Medulla oblongata (tissue), 1 donor: ENCODE measurements around the gene LAMB4.

Source experiments
- DNase-seq: peaks from one replicate; pipeline ENCODE4 v3.0.0-alpha.2; 2015; ENCODE audit errors: extremely low spot score

Gene LAMB4

GRCh38 chr7:107995184-107996071, 134.7 kb downstream of the LAMB4 start:
- DNase-seq = no peak

GRCh38 chr7:107994421-107995030, 135.6 kb downstream of the LAMB4 start:
- no peak for DNase-seq

- no peak for DNase-seq
Measured at GRCh38 chr7:107993891-107994291, 136.3 kb downstream of the LAMB4 start.

- DNase-seq = no peak
Measured at GRCh38 chr7:107989618-107990373, 140.4 kb downstream of the LAMB4 start.

- no peak for DNase-seq
Measured at GRCh38 chr7:107982918-107983389, 147.2 kb downstream of the LAMB4 start.

GRCh38 chr7:107982042-107982840, 147.9 kb downstream of the LAMB4 start:
- no peak for DNase-seq

GRCh38 chr7:107981466-107981865, 148.7 kb downstream of the LAMB4 start:
- DNase-seq = no peak

- DNase-seq = no peak
Measured at GRCh38 chr7:107980671-107981190, 149.4 kb downstream of the LAMB4 start.

- DNase-seq = no peak
Measured at GRCh38 chr7:107980171-107980570, 150.0 kb downstream of the LAMB4 start.

GRCh38 chr7:107978815-107979408, 151.2 kb downstream of the LAMB4 start:
- no peak for DNase-seq

- no peak for DNase-seq
Measured at GRCh38 chr7:107977048-107977447, 153.1 kb downstream of the LAMB4 start.

- no peak for DNase-seq
Measured at GRCh38 chr7:107976620-107977019, 153.5 kb downstream of the LAMB4 start.

- no peak for DNase-seq
Measured at GRCh38 chr7:107975394-107976013, 154.7 kb downstream of the LAMB4 start.

GRCh38 chr7:107973861-107974260, 156.3 kb downstream of the LAMB4 start:
- no peak for DNase-seq
